GM18526 (cell line): Measurements from ENCODE around the gene TOR1A.

Experiments used
- POLR2A ChIP-seq: IDR thresholded peaks from 3 replicates; pipeline ENCODE4 v1.6.1; 2011; ENCODE audit not compliant: insufficient read length; ENCODE audit errors: extremely low read depth

The TOR1A gene

GRCh38 chr9:129765764-129766317, 58.1 kb downstream of the TOR1A start:
- TF ChIP-seq POLR2A, result no peak

- no peak for TF ChIP-seq POLR2A
Measured at GRCh38 chr9:129762985-129763926, 60.7 kb downstream of the TOR1A start.
